Lower leg skin (tissue), 4 donors: ENCODE measurements around the gene HES3. TPM values are rescaled to one million over a fixed set of nuclear protein-coding genes. Genes with fewer than 3 reads are reported as not detected.
A peak's percentile ranks its signal among the peaks of the same experiment; 100 is the strongest.

Experiments
- DNase-seq, 2 donors: peaks; one replicate each; pipeline ENCODE4 v3.0.0-alpha.2; 2019; ENCODE audit warnings: low spot score in 2 of 2
- H3K4me3 ChIP-seq: fragments of 200-600 bp; sonication (generic); 2 replicates; pipeline ENCODE4 v1.5.1; 2017; ENCODE audit warnings: mild to moderate bottlenecking, low read depth; ENCODE audit not compliant: poor library complexity, severe bottlenecking
- POLR2A ChIP-seq, 2 donors: fragments of 450-650 bp; IDR thresholded peaks; one replicate each; pipeline ENCODE4 v1.6.1; 2016 to 2017; ENCODE audit warnings: antibody characterized with exemption in 2 of 2, mild to moderate bottlenecking in 1 of 2, moderate library complexity in 1 of 2
- WGBS, 2 donors: methylation state at CpG; one replicate each; pipeline ENCODE4 v1.1.5; 2018; 5-methylcytosine and 5-hydroxymethylcytosine counted together
- intact Hi-C: fragments of 100-400 bp; cut with DNase I; formaldehyde crosslinking; loops from one replicate; pipeline ENCODE4 v1.15.0; 2023; ENCODE audit warnings: low total_unique reads
- total RNA-seq, 4 donors: library from RNA; depleted of rRNA; stranded (reverse); fragments of >200 nt; gene quantifications; one replicate each; pipeline ENCODE4 v1.1.0, GENCODE V29; 2016
- TF ChIP-seq, protein P1 (sequence below), 3 donors: fragments of 450-650 bp; IDR thresholded peaks; one replicate each; pipeline ENCODE4 v1.5.1; 2016; ENCODE audit warnings: antibody characterized with exemption in 3 of 3, mild to moderate bottlenecking in 3 of 3, moderate library complexity in 2 of 3

HES3 gene
- total RNA-seq, 4 donors from 2014 or later = not detected

DNA sequence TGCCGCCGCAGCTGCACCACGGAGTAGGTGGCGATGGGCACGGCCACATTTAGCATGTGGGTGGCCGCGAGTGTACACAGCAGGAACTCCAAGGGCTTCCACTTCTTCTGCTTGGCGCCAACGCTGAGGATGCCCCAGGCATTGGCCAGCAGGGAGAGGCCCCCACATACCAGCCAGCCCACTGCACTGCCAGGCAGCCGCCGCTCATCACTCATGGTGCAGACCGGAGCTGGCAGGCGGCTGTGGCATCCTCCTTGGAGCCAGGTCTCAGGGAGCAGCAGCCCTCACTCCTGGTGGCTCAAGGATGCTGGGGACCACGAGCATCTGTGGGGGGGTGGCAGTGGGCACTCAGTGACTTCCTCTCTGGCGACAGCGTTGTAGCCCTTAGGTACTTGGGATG is 10.7 kb downstream of the HES3 start:
- no peak overlapping the region for H3K4me3 ChIP-seq
- WGBS, 2 donors = 89 to 90% methylated on average over 13 to 16 of the region's 16 CpGs
- TF ChIP-seq, protein P1, sequence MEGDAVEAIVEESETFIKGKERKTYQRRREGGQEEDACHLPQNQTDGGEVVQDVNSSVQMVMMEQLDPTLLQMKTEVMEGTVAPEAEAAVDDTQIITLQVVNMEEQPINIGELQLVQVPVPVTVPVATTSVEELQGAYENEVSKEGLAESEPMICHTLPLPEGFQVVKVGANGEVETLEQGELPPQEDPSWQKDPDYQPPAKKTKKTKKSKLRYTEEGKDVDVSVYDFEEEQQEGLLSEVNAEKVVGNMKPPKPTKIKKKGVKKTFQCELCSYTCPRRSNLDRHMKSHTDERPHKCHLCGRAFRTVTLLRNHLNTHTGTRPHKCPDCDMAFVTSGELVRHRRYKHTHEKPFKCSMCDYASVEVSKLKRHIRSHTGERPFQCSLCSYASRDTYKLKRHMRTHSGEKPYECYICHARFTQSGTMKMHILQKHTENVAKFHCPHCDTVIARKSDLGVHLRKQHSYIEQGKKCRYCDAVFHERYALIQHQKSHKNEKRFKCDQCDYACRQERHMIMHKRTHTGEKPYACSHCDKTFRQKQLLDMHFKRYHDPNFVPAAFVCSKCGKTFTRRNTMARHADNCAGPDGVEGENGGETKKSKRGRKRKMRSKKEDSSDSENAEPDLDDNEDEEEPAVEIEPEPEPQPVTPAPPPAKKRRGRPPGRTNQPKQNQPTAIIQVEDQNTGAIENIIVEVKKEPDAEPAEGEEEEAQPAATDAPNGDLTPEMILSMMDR (IDR thresholded peaks at IDR 0.05) = no peak
- TF ChIP-seq POLR2A (IDR thresholded peaks at IDR 0.05) = no peak
- intact Hi-C loops = no loop called here
- DNase-seq = no peak

GRCh38 chr1:6256645-6257044 is 12.7 kb downstream of the HES3 start:
- no peak for DNase-seq
- no peak for TF ChIP-seq POLR2A (IDR thresholded peaks at IDR 0.05)
- TF ChIP-seq, protein P1 (IDR thresholded peaks at IDR 0.05) = no peak
- no peak overlapping the region for H3K4me3 ChIP-seq
- WGBS, 2 donors = 56 to 74% methylated on average over 13 of the region's 13 CpGs
- intact Hi-C loops = no loop called here

GRCh38 chr1:6257541-6258069 is 13.6 kb downstream of the HES3 start:
- DNase-seq = no peak
- H3K4me3 ChIP-seq = no peak overlapping the region
- intact Hi-C loops = no loop called here
- 86 to 89% methylated on average over 8 of the region's 8 CpGs for WGBS, 2 donors
- no peak for TF ChIP-seq POLR2A (IDR thresholded peaks at IDR 0.05)
- TF ChIP-seq, protein P1 (IDR thresholded peaks at IDR 0.05) = no peak

DNA sequence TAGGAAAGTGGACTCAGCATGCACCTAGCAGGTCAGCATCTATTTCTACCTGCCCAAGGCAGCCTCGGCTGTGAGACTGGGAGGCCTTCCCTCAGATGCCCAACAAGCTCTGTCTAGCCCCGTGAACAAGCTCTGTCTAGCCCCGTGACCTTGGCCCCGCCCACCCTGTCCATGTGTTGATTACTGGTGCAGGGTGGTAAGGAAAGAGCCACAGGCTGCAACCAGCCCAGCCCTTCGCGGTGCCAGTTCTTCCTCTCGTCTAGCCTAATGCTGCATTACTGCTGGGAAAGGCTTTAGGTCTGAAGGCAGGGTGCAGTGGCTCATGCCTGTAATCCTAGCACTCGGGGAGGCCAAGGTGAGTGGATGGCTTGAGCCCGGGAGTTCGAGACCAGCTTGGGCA is 14.7 kb downstream of the HES3 start:
- TF ChIP-seq POLR2A (IDR thresholded peaks at IDR 0.05) = no peak
- TF ChIP-seq, protein P1 (IDR thresholded peaks at IDR 0.05) = no peak
- DNase-seq = no peak
- intact Hi-C loops = no loop called here
- H3K4me3 ChIP-seq = no peak overlapping the region
- WGBS, 2 donors = 49 to 55% methylated on average over 10 of the region's 10 CpGs

DNA sequence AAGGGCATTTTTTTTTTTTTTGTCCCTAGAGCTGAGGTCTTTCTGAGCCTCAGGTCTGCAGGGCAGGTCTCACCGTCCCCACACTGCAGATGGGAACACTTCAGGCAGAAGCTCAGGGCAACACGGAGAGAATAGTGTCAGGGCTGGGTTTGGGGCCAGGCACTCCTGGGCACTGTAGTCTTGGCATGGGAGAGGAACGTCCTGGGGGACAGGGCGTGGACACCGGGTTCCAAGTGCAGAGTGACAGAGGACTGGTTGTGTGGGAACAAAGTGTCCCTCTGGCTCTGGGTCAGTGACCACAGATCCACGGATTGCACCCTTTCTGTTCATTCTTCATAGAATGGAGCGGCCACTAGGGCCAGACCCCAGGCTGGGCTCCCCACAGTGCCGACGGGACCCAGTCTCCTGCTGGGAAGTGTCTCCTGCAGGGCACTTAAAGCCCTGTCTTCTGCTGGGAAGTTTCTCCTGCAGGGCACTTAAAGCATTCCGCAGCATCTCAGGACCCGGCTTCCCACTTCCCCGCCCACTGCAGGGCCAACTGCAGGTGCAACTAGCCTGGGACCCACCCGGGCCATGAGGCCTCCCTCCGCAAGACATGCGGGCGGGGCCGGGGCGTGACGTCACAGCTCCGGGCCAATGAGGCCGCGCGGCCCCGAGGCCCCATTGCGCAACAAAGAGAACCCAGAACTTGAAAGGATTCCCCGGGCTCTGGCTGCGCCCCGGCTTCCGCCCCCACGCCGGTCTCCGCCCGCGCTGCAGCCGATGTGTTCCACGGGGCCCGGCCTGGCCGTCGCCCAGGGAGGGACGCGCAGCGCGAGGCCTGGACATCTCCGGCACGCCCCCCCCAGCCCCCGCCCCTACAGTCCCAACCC is 15.7 kb downstream of the HES3 start:
- WGBS, 2 donors = 12 to 19% methylated on average over 9 to 12 of the region's 46 CpGs
- peak overlapping the region; percentile 46 for H3K4me3 ChIP-seq
- peak; percentile 84 to 98 for DNase-seq
- intact Hi-C loops = no loop called here
- TF ChIP-seq, protein P1 (IDR thresholded peaks at IDR 0.05) = no peak
- no peak for TF ChIP-seq POLR2A (IDR thresholded peaks at IDR 0.05)
